Lower leg skin (tissue), 3 donors: ENCODE data around the gene PRCC.

Experiments
- CTCF ChIP-seq, 3 donors: fragments of 450-650 bp; IDR thresholded peaks; one replicate each; pipeline ENCODE4 v1.5.1; 2016; ENCODE audit warnings: antibody characterized with exemption in 3 of 3, mild to moderate bottlenecking in 3 of 3, moderate library complexity in 2 of 3
- POLR2A ChIP-seq, 2 donors: fragments of 450-650 bp; IDR thresholded peaks; one replicate each; pipeline ENCODE4 v1.6.1; 2016 to 2017; ENCODE audit warnings: antibody characterized with exemption in 2 of 2, mild to moderate bottlenecking in 1 of 2, moderate library complexity in 1 of 2

- TF ChIP-seq CTCF (IDR thresholded peaks at IDR 0.05): no peak
- TF ChIP-seq POLR2A (IDR thresholded peaks at IDR 0.05): no peak
Observed at GRCh38 chr1:156816561-156817328, 49.4 kb downstream of the PRCC start, which contains the start of gene SH2D2A.
